ENCODE measurements around the gene GABPB2.

DNA sequence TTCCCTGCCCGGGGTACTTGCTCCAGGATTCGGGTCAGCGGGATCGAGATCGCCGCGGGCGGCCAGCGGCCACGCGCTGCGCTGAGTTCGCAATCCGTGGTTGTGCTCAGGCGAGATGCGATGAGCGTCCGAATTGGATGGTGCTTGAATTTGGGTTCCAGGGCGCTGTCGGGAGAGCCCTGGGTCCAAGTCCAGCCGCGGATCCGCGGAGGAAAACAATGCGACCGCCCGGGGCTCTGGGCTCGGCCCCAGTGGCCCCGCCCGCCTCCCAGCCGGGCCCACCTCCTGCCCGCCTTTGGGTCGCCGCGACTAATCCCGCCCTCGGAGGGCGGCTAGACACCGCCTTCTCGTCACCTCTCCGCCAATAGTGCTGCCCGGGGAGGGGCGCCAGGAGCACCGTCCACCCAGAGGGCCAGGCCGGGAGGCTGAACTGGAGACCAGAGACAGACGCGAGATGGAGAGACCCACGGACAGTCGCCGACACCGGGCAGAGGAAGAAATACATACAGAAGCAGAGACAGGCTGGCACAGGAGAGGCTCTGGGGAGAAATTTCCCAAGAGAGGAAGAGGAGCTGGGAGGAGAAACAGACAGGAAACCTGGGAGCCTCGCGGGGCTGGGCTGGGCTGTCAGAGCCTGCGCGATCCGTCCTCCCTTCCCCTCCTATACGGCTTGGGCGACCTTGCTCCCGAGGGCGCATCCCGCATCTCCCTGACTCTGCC lies 76.0 kb downstream of the GABPB2 start, which contains the start of gene SEMA6C:
- TF ChIP-seq, protein P1, sequence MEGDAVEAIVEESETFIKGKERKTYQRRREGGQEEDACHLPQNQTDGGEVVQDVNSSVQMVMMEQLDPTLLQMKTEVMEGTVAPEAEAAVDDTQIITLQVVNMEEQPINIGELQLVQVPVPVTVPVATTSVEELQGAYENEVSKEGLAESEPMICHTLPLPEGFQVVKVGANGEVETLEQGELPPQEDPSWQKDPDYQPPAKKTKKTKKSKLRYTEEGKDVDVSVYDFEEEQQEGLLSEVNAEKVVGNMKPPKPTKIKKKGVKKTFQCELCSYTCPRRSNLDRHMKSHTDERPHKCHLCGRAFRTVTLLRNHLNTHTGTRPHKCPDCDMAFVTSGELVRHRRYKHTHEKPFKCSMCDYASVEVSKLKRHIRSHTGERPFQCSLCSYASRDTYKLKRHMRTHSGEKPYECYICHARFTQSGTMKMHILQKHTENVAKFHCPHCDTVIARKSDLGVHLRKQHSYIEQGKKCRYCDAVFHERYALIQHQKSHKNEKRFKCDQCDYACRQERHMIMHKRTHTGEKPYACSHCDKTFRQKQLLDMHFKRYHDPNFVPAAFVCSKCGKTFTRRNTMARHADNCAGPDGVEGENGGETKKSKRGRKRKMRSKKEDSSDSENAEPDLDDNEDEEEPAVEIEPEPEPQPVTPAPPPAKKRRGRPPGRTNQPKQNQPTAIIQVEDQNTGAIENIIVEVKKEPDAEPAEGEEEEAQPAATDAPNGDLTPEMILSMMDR (IDR thresholded peaks at IDR 0.05; ENCODE audit: low read depth, low read length), result no peak
- TF ChIP-seq EZH2phosphoT487 (IDR thresholded peaks at IDR 0.05; ENCODE audit: low read depth), result no peak
